ENCODE measurements around the gene XRCC2. TPM values are rescaled to one million over a fixed set of nuclear protein-coding genes. Genes with fewer than 3 reads are reported as not detected.

XRCC2 gene
- total and polyA plus RNA-seq, 2 of the 4 experiments (the other 2 are of a cell fraction), result 2.2 to 3.6 TPM

GRCh38 chr7:152608656-152609055 lies 67.3 kb downstream of the XRCC2 start:
- Histone ChIP-seq H2BK20ac (ENCODE audit: low read depth, low read length) (no peak overlapping the region), H3K36me3 (ENCODE audit: control insufficient read depth, insufficient read depth, low read length) (no peaks in the 10 kb centered on the region), H3K4me3 (ENCODE audit: insufficient read depth, low read depth, low read length) (no peak overlapping the region), H3K79me1 (ENCODE audit: low read depth in 1 of 2, low read length in 2 of 2) (no peaks in the 10 kb centered on the region), H4K20me1 (ENCODE audit: insufficient read depth, low read length) (no peaks in the 10 kb centered on the region), H3K9ac (ENCODE audit: low read depth, low read length) (no peak overlapping the region), H2AK9ac (replicated peaks; ENCODE audit: low read depth, low read length, poor library complexity) (no peak overlapping the region), H3K27ac (ENCODE audit: insufficient read depth, low read length) (no peak overlapping the region), H2BK120ac (ENCODE audit: low read depth, low read length) (no peak overlapping the region), H3K9me1 (ENCODE audit: insufficient read depth, low read length) (no peaks in the 10 kb centered on the region), H4K91ac (ENCODE audit: insufficient read depth, low read depth, low read length) (no peak overlapping the region), H3K9me3 (ENCODE audit: control insufficient read depth, insufficient read depth, low read length) (no peaks in the 10 kb centered on the region), H4K8ac (ENCODE audit: low read depth in 2 of 2, low read length in 2 of 2) (no peak overlapping the region), H3K56ac (ENCODE audit: extremely low read depth, insufficient read depth, low read length) (no peak overlapping the region), H3K27me3 (ENCODE audit: control insufficient read depth, insufficient read depth, low read length) (no peaks in the 10 kb centered on the region; the same call in 1 of the 2 replicates), H2BK5ac (ENCODE audit: low read depth, low read length, poor library complexity, severe bottlenecking) (no peak overlapping the region), H2AK5ac (ENCODE audit: low read depth, low read length) (no peak overlapping the region), H2AFZ (replicated peaks; ENCODE audit: low read length, poor library complexity) (no peak overlapping the region), H3K4me2 (ENCODE audit: low read depth, low read length) (no peak overlapping the region), H3K4me1 (ENCODE audit: control insufficient read depth, insufficient read depth, low read length) (no peaks in the 10 kb centered on the region), H3K18ac (ENCODE audit: low read depth, low read length) (no peak overlapping the region), H3K23ac (ENCODE audit: low read depth, low read length) (no peak overlapping the region), H3K14ac (replicated peaks; ENCODE audit: low read depth, low read length) (no peak overlapping the region), H3K4ac (ENCODE audit: low read depth, low read length) (no peak overlapping the region), H4K5ac (ENCODE audit: low read depth, low read length) (no peak overlapping the region), H2BK15ac (ENCODE audit: low read depth, low read length) (no peak overlapping the region)
- CTCF ChIA-PET, result no interaction called here
- dilution Hi-C loops (cut with HindIII; ENCODE audit: low sequenced_read_pairs, unreplicated experiment) (no loop called here), intact Hi-C loops (cut with micrococcal nuclease) (no loop called here), in situ Hi-C loops (cut with MboI; ENCODE audit: low sequenced_read_pairs) (no loop called here)
- no peak for DNase-seq
- POLR2A ChIA-PET (ENCODE audit: unreplicated experiment), result no interaction called here
- no peak for ATAC-seq (ENCODE audit: low read depth)
- BruUV-seq (replicated peaks), result no TSS peak
- WGBS, 2 experiments (ENCODE audit: extremely low coverage in 2 of 2, insufficient read length in 1 of 2), result 0% methylated on average over 1 of the region's 4 CpGs; no CpG with 5 or more reads in 1 of the 2 experiments
- TF ChIP-seq CEBPB (IDR thresholded peaks at IDR 0.05; ENCODE audit: low read depth, low read length) (no peak), FOS (IDR thresholded peaks at IDR 0.05; ENCODE audit: low read depth, low read length) (no peak), RFX5 (IDR thresholded peaks at IDR 0.05; ENCODE audit: low read depth, low read length) (no peak), BHLHE40 (IDR thresholded peaks at IDR 0.05; ENCODE audit: low read depth, low read length) (no peak), POLR2A (IDR thresholded peaks at IDR 0.05; ENCODE audit: low read depth, low read length) (no peak), RAD21 (IDR thresholded peaks at IDR 0.05; ENCODE audit: low read length) (no peak), MAZ (IDR thresholded peaks at IDR 0.05; ENCODE audit: borderline replicate concordance, low read depth, low read length) (no peak), CTCF (conservative IDR thresholded peaks at IDR 0.05; ENCODE audit: low read depth, low read length) (no peak), NFE2L2 (IDR thresholded peaks at IDR 0.05; ENCODE audit: low read depth, low read length) (no peak), RCOR1 (IDR thresholded peaks at IDR 0.05; ENCODE audit: insufficient replicate concordance, low read length) (no peak), CHD1 (IDR thresholded peaks at IDR 0.05; ENCODE audit: low read depth, low read length) (no peak), MXI1 (IDR thresholded peaks at IDR 0.05; ENCODE audit: borderline replicate concordance, low read depth, low read length) (no peak), SMC3 (IDR thresholded peaks at IDR 0.05; ENCODE audit: low read depth, low read length) (no peak)

All from IMR-90 (cell line).